Endothelial cell of umbilical vein (primary cell): Measurements from ENCODE around the gene RPL41. TPM values are rescaled to one million over a fixed set of nuclear protein-coding genes. Genes with fewer than 3 reads are reported as not detected.

Experiments
- BruUV-seq: library from RNA; stranded (reverse); fragments of 400-500 nt; replicated peaks from 2 replicates; lab custom pipeline; 2021; lab: Mats Ljungman, UMichigan
- CTCF ChIA-PET: fragments of 300-600, 350-600 bp; sonication (Branson Sonifier 250); formaldehyde crosslinking; loops from one replicate; lab custom pipeline; 2021; ENCODE audit warnings: antibody characterized with exemption, inconsistent platforms; lab: Charles Lee
- POLR2A ChIA-PET: fragments of 300-600, 350-600 bp; sonication (Branson Sonifier 250); formaldehyde crosslinking; loops from one replicate; lab custom pipeline; 2021; ENCODE audit warnings: antibody characterized with exemption, inconsistent platforms; lab: Charles Lee
- DNase-seq: peaks from one replicate; pipeline ENCODE4 v3.0.0-alpha.2; 2011; ENCODE audit warnings: low read depth, low spot score
- FAIRE-seq: peaks from 2 replicates; lab custom pipeline; 2011; peaks lifted over from hg19 to GRCh38; lab: Jason Lieb, UNC
- H2AFZ ChIP-seq: 2 replicates; pipeline ENCODE4 v1.6.0; 2012; ENCODE audit warnings: low read depth, low read length, control low read depth, inconsistent platforms
- H3K27ac ChIP-seq: 2 replicates; pipeline ENCODE4 v1.5.1; 2011; ENCODE audit warnings: low read depth, mild to moderate bottlenecking, control low read depth, low read length, moderate library complexity; ENCODE audit not compliant: insufficient read depth
- H3K27me3 ChIP-seq, 2 experiments: 2 replicates each; pipeline versions ENCODE4 v1.6.0 to v1.6.1; 2011; ENCODE audit warnings: low read length in 2 of 2, mixed read lengths in 1 of 2; ENCODE audit not compliant: control insufficient read depth in 2 of 2, insufficient read depth in 2 of 2
- H3K36me3 ChIP-seq, 2 experiments: 2 replicates in 1 of 2; 3 replicates in 1 of 2; pipeline ENCODE4 v1.5.1; 2011; ENCODE audit warnings: low read length in 2 of 2, mild to moderate bottlenecking in 1 of 2, moderate library complexity in 1 of 2; ENCODE audit not compliant: control insufficient read depth in 2 of 2, insufficient read depth in 2 of 2; ENCODE audit errors: extremely low read depth in 1 of 2
- H3K4me1 ChIP-seq: 3 replicates; pipeline ENCODE4 v1.5.1; 2011; ENCODE audit warnings: mild to moderate bottlenecking, low read length; ENCODE audit not compliant: control insufficient read depth, insufficient read depth; ENCODE audit errors: extremely low read depth
- H3K4me2 ChIP-seq: 2 replicates; pipeline ENCODE4 v1.6.1; 2011; ENCODE audit warnings: low read length, control low read depth, mixed read lengths; ENCODE audit not compliant: insufficient read depth
- H3K4me3 ChIP-seq, 3 experiments: fragments of 200-600 bp in 1 of 3; sonication (generic), shearing (Covaris generic) in 1 of 3; replicated peaks in 1 of 3; 2 replicates each; pipeline ENCODE4 v1.5.1; 2011 to 2016; ENCODE audit warnings: control low read depth in 3 of 3, low read length in 3 of 3, mild to moderate bottlenecking in 2 of 3, inconsistent platforms in 1 of 3, low read depth in 1 of 3, moderate library complexity in 1 of 3; ENCODE audit not compliant: insufficient read depth in 1 of 3
- H3K79me2 ChIP-seq: 2 replicates; pipeline ENCODE4 v1.6.0; 2012; ENCODE audit warnings: low read length, inconsistent platforms; ENCODE audit not compliant: control insufficient read depth, insufficient read depth
- H3K9ac ChIP-seq: replicated peaks from 2 replicates; pipeline ENCODE3; 2011; ENCODE audit warnings: low read length, control low read depth; ENCODE audit not compliant: insufficient read depth; ENCODE audit errors: extremely low read depth
- H3K9me1 ChIP-seq: replicated peaks from 3 replicates; pipeline ENCODE4 v1.6.0; 2011; ENCODE audit warnings: mild to moderate bottlenecking, low read length; ENCODE audit not compliant: control insufficient read depth, insufficient read depth; ENCODE audit errors: extremely low read depth
- H3K9me3 ChIP-seq: replicated peaks from 2 replicates; pipeline ENCODE4 v1.5.1; 2012; ENCODE audit warnings: low read length, inconsistent platforms; ENCODE audit not compliant: control insufficient read depth, insufficient read depth
- H4K20me1 ChIP-seq: replicated peaks from 2 replicates; pipeline ENCODE3; 2011; ENCODE audit warnings: mild to moderate bottlenecking, low read length; ENCODE audit not compliant: control insufficient read depth, insufficient read depth; ENCODE audit errors: extremely low read depth
- EZH2 ChIP-seq: IDR thresholded peaks from 2 replicates; pipeline ENCODE4 v1.6.1; 2012; ENCODE audit warnings: borderline replicate concordance, low read depth, mild to moderate bottlenecking, moderate library complexity, low read length, inconsistent platforms; ENCODE audit not compliant: severe bottlenecking
- FOS ChIP-seq: IDR thresholded peaks from 2 replicates; pipeline ENCODE4 v1.6.1; 2011; ENCODE audit warnings: mild to moderate bottlenecking, low read length, moderate library complexity, borderline replicate concordance; ENCODE audit not compliant: insufficient read depth
- GATA2 ChIP-seq: IDR thresholded peaks from 2 replicates; pipeline ENCODE4 v1.7.0; 2011; ENCODE audit warnings: low read depth, mild to moderate bottlenecking, moderate library complexity, mixed read lengths, low read length; ENCODE audit not compliant: insufficient read length, insufficient read depth
- JUN ChIP-seq: IDR thresholded peaks from 2 replicates; pipeline ENCODE4 v1.6.1; 2011; ENCODE audit warnings: borderline replicate concordance, low read depth; ENCODE audit not compliant: insufficient read length, insufficient read depth
- MYC ChIP-seq: IDR thresholded peaks from one replicate; pipeline ENCODE4 v1.6.1; 2011; ENCODE audit warnings: mild to moderate bottlenecking, low read depth, low read length
- POLR2A ChIP-seq: IDR thresholded peaks from 2 replicates; pipeline ENCODE4 v1.6.1; 2012; ENCODE audit warnings: low read depth, mild to moderate bottlenecking, control low read depth, low read length
- POLR2AphosphoS5 ChIP-seq: IDR thresholded peaks from 2 replicates; pipeline ENCODE4 v1.6.1; 2012; ENCODE audit warnings: low read depth, mild to moderate bottlenecking, control low read depth, low read length, moderate library complexity; ENCODE audit not compliant: insufficient read depth
- dilution Hi-C: fragments of 300-500 bp; cut with MboI; formaldehyde crosslinking; loops from one replicate; pipeline ENCODE4 v1.15.0; 2019; ENCODE audit warnings: low sequenced_read_pairs; ENCODE audit not compliant: extremely low pct_ligation_motif_present
- intact Hi-C: fragments of 100-400 bp; cut with micrococcal nuclease; formaldehyde crosslinking; loops from one replicate; pipeline ENCODE4 v1.10.0; 2022
- polyA plus RNA-seq, 4 experiments: library from polyadenylated mRNA; depleted of rRNA in 3 of 4; stranded (reverse) in 3 of 4; unstranded in 1 of 4; fragments of >200 nt; gene quantifications; 2 replicates each; pipeline versions ENCODE4 v1.2.1 to v1.2.3, GENCODE V29; 2011 to 2012; ENCODE audit warnings: missing spikeins in 1 of 4
- total RNA-seq: library from RNA; stranded (reverse); gene quantifications from 2 replicates; pipeline ENCODE4 v1.2.3, GENCODE V29; 2021
- TF ChIP-seq, protein P1 (sequence below): IDR thresholded peaks from 2 replicates; pipeline ENCODE4 v1.6.1; 2011; ENCODE audit not compliant: insufficient read depth, insufficient read length
- TF ChIP-seq, protein P2 (sequence below), 2 donors: IDR thresholded peaks; 1 replicate in 1 of 2; 2 replicates in 1 of 2; pipeline ENCODE4 v1.5.1; 2011; ENCODE audit warnings: low read length in 2 of 2, mild to moderate bottlenecking in 2 of 2, moderate library complexity in 2 of 2, control low read depth in 1 of 2, inconsistent platforms in 1 of 2, low read depth in 1 of 2; ENCODE audit not compliant: insufficient read depth in 1 of 2; ENCODE audit errors: extremely low read depth in 1 of 2

The RPL41 gene
- total and polyA plus RNA-seq, 2 donors (not counting 3 experiments of a cell fraction or from before 2014, with no cell fraction given) = 3,212 to 9,990 TPM

- Histone ChIP-seq H3K4me1 (peaks cover 19% of the 10 kb centered on the region), H3K9me3 (no peaks in the 10 kb centered on the region), H3K27ac (no peak overlapping the region), H3K9ac (no peak overlapping the region), H3K36me3 (peaks cover 24 to 49% of the 10 kb centered on the region in 2 experiments), H2AFZ (no peak overlapping the region), H3K27me3 (no peaks in the 10 kb centered on the region), H4K20me1 (no peaks in the 10 kb centered on the region), H3K9me1 (no peaks in the 10 kb centered on the region), H3K4me2 (no peak overlapping the region), H3K4me3 (no peak overlapping the region), H3K79me2 (peaks cover 21% of the 10 kb centered on the region)
- TF ChIP-seq MYC (no peak), FOS (no peak), JUN (no peak), POLR2AphosphoS5 (peak; percentile 5), POLR2A (no peak)
- TF ChIP-seq, protein P1, sequence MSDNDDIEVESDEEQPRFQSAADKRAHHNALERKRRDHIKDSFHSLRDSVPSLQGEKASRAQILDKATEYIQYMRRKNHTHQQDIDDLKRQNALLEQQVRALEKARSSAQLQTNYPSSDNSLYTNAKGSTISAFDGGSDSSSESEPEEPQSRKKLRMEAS = no peak
- no TSS peak for BruUV-seq
- intact Hi-C loops = no loop called here
- DNase-seq (no peak), FAIRE-seq (no peak)
- dilution Hi-C loops = no loop called here
- POLR2A ChIA-PET = interaction anchor here (1.5 to 3.9 kb wide), 2 partner anchors 36 to 37 kb away, joined by 4 to 23 read pairs; partner anchors contain the start of gene ESYT1
- CTCF ChIA-PET = interaction anchor here (1.4 kb wide), 1 partner anchor 25 kb away, joined by 4 read pairs; the partner anchor contains the start of gene SMARCC2
These were observed 47.9 kb downstream of the RPL41 start for GRCh38 chr12:56164345-56164729.

DNA sequence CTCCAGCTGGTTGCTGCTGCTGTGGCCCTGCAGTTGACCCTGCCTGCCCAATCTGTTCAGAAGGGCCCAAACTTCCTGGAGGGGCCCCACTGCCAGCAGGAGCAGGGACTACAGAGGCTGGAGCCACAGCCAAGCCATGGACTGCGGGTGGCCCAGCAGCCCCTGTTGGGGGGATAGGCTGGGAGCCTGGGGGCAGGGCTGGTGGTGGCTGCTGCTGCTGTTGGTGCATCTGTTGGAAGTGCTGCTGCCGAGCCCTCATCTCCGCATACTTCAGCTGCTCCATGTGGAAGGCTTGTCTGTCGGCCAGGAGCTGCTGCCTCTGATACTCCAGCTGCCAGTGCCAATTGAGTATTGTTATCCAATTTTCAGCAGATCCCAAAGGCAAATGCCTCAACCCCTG is 48.9 kb downstream of the RPL41 start:
- Histone ChIP-seq H3K4me3 (no peak overlapping the region), H3K9ac (no peak overlapping the region), H4K20me1 (no peaks in the 10 kb centered on the region), H3K9me1 (no peaks in the 10 kb centered on the region), H3K4me2 (no peak overlapping the region), H3K79me2 (peaks cover 11% of the 10 kb centered on the region), H3K9me3 (no peaks in the 10 kb centered on the region), H3K36me3 (peaks cover 22 to 50% of the 10 kb centered on the region in 2 experiments), H2AFZ (no peak overlapping the region), H3K4me1 (peaks cover 19% of the 10 kb centered on the region), H3K27ac (no peak overlapping the region), H3K27me3 (no peaks in the 10 kb centered on the region)
- DNase-seq = no peak
- intact Hi-C loops (no loop called here), dilution Hi-C loops (no loop called here)
- CTCF ChIA-PET = interaction anchor here (1.1 to 1.7 kb wide), 4 partner anchors 24 to 168 kb away, joined by 3 to 6 read pairs (median 4); partner anchors contain the start of genes SMARCC2 and SUOX
- no TSS peak for BruUV-seq
- POLR2A ChIA-PET = interaction anchor here (0.8 to 1.5 kb wide), 2 partner anchors 37 to 118 kb away, joined by 4 read pairs; partner anchors contain the start of gene ESYT1
- no peak for FAIRE-seq
- TF ChIP-seq GATA2 (no peak), JUN (no peak), MYC (no peak), POLR2AphosphoS5 (peak; percentile 62), FOS (no peak), EZH2 (no peak), POLR2A (peak; percentile 62)
- TF ChIP-seq, protein P2, sequence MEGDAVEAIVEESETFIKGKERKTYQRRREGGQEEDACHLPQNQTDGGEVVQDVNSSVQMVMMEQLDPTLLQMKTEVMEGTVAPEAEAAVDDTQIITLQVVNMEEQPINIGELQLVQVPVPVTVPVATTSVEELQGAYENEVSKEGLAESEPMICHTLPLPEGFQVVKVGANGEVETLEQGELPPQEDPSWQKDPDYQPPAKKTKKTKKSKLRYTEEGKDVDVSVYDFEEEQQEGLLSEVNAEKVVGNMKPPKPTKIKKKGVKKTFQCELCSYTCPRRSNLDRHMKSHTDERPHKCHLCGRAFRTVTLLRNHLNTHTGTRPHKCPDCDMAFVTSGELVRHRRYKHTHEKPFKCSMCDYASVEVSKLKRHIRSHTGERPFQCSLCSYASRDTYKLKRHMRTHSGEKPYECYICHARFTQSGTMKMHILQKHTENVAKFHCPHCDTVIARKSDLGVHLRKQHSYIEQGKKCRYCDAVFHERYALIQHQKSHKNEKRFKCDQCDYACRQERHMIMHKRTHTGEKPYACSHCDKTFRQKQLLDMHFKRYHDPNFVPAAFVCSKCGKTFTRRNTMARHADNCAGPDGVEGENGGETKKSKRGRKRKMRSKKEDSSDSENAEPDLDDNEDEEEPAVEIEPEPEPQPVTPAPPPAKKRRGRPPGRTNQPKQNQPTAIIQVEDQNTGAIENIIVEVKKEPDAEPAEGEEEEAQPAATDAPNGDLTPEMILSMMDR (IDR thresholded peaks at IDR 0.05; ENCODE audit: extremely low read depth in 1 of 2, insufficient read depth in 1 of 2, low read depth in 1 of 2, low read length in 2 of 2) = no peak
- TF ChIP-seq, protein P1 = no peak
